Effector memory CD8-positive, alpha-beta T cell (primary cell): ENCODE results near the gene MAP7.
A peak's percentile ranks its signal among the peaks of the same experiment; 100 is the strongest.

Experiments used
- ATAC-seq: fragments of 150-1000 bp; cut with Tn5 transposase; replicated peaks from 2 replicates; pipeline ENCODE4 v1.10.0; 2021; ENCODE audit warnings: mild to moderate bottlenecking, moderate library complexity
- DNase-seq, 3 experiments: peaks; one replicate each; pipeline ENCODE4 v3.0.0; 2021
- H3K27ac Mint-ChIP-seq, 2 donors: one replicate each; pipeline ENCODE4 v1.8.0; 2022; ENCODE audit warnings: mild to moderate bottlenecking in 2 of 2, mixed read lengths in 2 of 2, moderate library complexity in 2 of 2
- H3K27me3 Mint-ChIP-seq, 2 donors: one replicate each; pipeline ENCODE4 v1.8.0; 2022; ENCODE audit warnings: mixed read lengths in 2 of 2
- H3K36me3 Mint-ChIP-seq: one replicate; pipeline ENCODE4 v1.8.0; 2022; ENCODE audit warnings: mild to moderate bottlenecking, moderate library complexity, mixed read lengths; ENCODE audit not compliant: insufficient read depth
- H3K4me1 Mint-ChIP-seq, 2 donors: one replicate each; pipeline ENCODE4 v1.8.0; 2022; ENCODE audit warnings: low read depth in 2 of 2, mixed read lengths in 2 of 2
- H3K4me3 Mint-ChIP-seq, 2 donors: one replicate each; pipeline ENCODE4 v1.8.0; 2022; ENCODE audit warnings: mild to moderate bottlenecking in 2 of 2, mixed read lengths in 2 of 2, moderate library complexity in 2 of 2
- H3K9me3 Mint-ChIP-seq, 2 donors: one replicate each; pipeline ENCODE4 v1.8.0; 2022; ENCODE audit warnings: mixed read lengths in 2 of 2

MAP7 gene

GRCh38 chr6:136371959-136372358 is 178.3 kb downstream of the MAP7 start:
- ATAC-seq: no peak
- H3K4me1 Mint-ChIP-seq: no peaks in the 10 kb centered on the region
- DNase-seq: no peak
- H3K9me3 Mint-ChIP-seq: no peaks in the 10 kb centered on the region
- no peak overlapping the region for H3K27ac Mint-ChIP-seq
- H3K27me3 Mint-ChIP-seq: peaks cover 26 to 43% of the 10 kb centered on the region in 2 donors
- H3K36me3 Mint-ChIP-seq: no peaks in the 10 kb centered on the region
- no peak overlapping the region for H3K4me3 Mint-ChIP-seq

DNA sequence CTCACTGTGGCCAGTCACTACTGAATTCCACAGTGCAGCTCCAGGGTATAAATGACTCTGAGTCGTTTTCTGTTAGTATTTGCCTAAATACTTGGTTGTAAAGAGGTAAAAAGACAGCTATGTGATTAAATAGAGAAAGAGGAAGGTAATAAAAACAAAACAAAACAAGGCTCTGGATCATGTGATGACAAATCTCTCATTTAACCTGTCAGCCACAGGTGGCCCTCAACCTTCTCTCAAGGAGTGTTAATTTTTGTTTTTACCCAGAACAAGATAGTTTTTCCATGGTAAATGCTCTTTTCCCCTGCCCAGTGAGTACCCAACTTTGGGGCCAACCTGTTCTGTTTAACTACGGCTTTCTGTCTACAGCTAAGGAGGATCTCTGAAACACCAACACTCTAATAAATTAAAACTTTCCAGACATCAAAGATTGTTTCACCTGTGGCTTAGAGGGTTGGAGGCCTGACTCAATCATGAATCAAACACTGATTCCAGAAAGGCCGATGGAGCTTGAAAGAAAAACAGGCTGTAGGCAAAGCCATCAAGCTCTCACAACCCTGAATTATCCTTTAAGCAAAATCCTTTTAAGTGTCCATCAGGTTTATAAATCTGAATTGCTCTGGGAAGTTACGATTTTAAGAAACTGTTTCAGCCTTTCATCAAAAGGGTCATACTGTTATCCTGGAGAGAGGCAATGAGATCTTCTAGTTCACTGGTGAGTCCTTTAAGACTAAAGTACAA is 179.1 kb downstream of the MAP7 start:
- H3K36me3 Mint-ChIP-seq: no peaks in the 10 kb centered on the region
- DNase-seq (no peak), ATAC-seq (no peak)
- H3K27ac Mint-ChIP-seq: no peak overlapping the region
- H3K27me3 Mint-ChIP-seq: peaks cover 24 to 43% of the 10 kb centered on the region in 2 donors
- no peak overlapping the region for H3K4me3 Mint-ChIP-seq
- H3K9me3 Mint-ChIP-seq: no peaks in the 10 kb centered on the region
- H3K4me1 Mint-ChIP-seq: no peaks in the 10 kb centered on the region

DNA sequence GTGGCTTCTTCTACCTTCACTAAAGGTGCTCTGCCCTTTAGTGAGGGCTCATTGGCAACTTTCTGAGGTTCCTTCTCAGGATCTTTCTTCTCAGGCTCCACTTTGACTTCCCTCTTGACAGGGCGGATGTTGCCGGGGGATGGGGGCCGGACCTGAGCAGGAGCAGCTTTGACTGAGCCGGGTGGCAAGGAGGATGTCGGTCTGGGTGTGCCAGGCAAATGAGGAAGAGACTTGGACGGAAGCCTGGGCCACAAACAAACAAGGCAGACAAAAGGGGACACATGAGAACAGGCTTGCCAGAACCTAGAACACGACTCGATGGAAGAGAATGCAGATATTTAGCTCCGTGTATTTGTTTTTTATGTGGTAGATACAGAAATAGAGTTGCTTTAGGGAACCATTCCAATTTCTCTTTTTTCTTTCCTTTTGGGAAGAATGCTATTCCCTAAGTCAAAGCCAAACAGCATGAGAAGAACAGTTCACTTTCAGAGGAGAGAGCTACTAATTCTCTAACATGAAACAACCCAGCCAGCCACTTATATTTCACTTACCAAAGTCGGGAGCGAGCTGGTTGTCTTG is 184.4 kb downstream of the MAP7 start:
- peak overlapping the region in 1 of 2 donors; percentile 2 for H3K4me3 Mint-ChIP-seq
- no peak overlapping the region for H3K27ac Mint-ChIP-seq
- DNase-seq (no peak), ATAC-seq (peak; percentile 16)
- peaks cover 0 to 4% of the 10 kb centered on the region in 2 donors for H3K4me1 Mint-ChIP-seq
- no peaks in the 10 kb centered on the region for H3K9me3 Mint-ChIP-seq
- H3K36me3 Mint-ChIP-seq: no peaks in the 10 kb centered on the region
- H3K27me3 Mint-ChIP-seq: peaks cover 24 to 31% of the 10 kb centered on the region in 2 donors

DNA sequence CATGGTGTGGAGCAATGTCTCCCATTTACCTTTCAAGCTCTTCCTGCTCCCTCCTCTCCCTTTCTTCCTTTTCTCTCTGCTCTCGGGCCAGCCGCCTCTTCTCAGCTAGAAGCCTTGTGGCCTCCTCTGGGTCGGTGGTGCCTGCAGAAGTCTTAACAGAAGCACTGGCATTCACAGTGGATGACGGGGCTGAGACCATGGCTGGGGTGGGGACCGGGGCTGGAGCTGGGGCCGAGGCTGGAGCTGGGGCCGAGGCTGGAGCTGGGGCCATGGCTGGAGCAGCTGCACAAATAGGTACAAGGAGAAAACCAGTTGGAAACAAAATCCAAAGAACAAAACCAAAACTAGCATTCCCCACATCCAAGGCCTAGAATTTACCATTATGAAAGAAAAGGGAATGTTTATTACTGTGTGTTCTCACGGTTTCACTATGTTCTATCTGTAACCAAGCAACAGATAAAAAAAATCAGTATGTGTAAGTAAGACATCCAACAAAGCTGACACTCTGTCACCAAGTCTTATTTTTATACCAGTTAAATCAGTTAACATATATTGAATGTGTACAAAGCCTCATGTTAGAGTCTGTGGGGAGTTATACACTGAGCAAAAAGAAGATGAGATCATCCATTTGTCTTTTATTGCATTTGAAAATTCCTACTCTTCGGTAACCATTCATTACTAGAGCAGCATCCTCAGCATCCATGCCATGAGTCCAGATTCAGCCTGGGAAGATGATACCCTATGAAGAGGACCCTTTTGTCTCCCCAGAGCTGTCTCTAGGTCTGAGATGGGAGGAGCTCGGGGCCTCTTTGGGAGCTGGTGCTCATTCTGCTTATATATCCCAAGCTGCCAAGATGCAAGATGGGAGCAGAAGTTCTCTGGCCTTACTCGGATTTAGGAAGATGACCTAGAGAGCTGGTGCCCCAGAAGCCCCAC is 187.5 kb downstream of the MAP7 start:
- Mint-ChIP-seq H3K27me3 (peaks cover 18 to 22% of the 10 kb centered on the region in 2 donors), H3K36me3 (no peaks in the 10 kb centered on the region), H3K27ac (no peak overlapping the region), H3K9me3 (no peaks in the 10 kb centered on the region), H3K4me3 (no peak overlapping the region), H3K4me1 (peaks cover 0 to 4% of the 10 kb centered on the region in 2 donors)
- DNase-seq (no peak), ATAC-seq (no peak)

- Mint-ChIP-seq H3K36me3 (no peaks in the 10 kb centered on the region), H3K9me3 (no peaks in the 10 kb centered on the region), H3K4me1 (peaks cover 0 to 4% of the 10 kb centered on the region in 2 donors), H3K27me3 (peaks cover 9 to 22% of the 10 kb centered on the region in 2 donors), H3K4me3 (no peak overlapping the region), H3K27ac (no peak overlapping the region)
- DNase-seq: no peak
- no peak for ATAC-seq
These were observed 188.4 kb downstream of the MAP7 start for GRCh38 chr6:136361787-136362186.

- peaks cover 3 to 13% of the 10 kb centered on the region in 2 donors for H3K27me3 Mint-ChIP-seq
- H3K27ac Mint-ChIP-seq: no peak overlapping the region
- ATAC-seq: no peak
These were observed 189.4 kb downstream of the MAP7 start for GRCh38 chr6:136360783-136361182.

DNA sequence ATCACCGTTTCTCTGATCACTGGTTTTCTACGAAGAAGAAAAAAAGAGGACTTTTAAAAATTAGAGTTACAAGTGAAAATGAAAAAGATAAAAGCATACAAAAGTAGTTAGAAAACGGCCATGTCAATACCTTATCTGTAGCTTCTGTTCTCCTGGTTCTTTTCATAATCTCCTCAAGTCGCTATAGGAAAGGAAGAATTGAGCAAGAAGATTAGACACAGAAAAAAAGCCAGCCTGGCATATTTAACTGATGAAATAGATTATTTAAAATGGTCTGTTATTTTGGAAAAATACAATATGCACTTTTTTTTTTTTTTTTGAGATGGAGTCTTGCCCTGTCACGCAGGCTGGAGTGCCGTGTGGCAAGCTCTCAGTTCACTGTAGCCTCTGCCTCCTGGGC is 190.4 kb downstream of the MAP7 start:
- Mint-ChIP-seq H3K27me3 (peaks cover 1 to 9% of the 10 kb centered on the region in 2 donors), H3K4me3 (no peak overlapping the region), H3K9me3 (no peaks in the 10 kb centered on the region), H3K36me3 (no peaks in the 10 kb centered on the region), H3K4me1 (no peaks in the 10 kb centered on the region), H3K27ac (no peak overlapping the region)
- DNase-seq (no peak), ATAC-seq (no peak)

More at GRCh38 chr6:136360783-136361182, 189.4 kb downstream of the MAP7 start:
- no peak for DNase-seq
- Mint-ChIP-seq H3K9me3 (no peaks in the 10 kb centered on the region), H3K4me1 (peaks cover 0 to 2% of the 10 kb centered on the region in 2 donors), H3K36me3 (no peaks in the 10 kb centered on the region), H3K4me3 (no peak overlapping the region)

DNA sequence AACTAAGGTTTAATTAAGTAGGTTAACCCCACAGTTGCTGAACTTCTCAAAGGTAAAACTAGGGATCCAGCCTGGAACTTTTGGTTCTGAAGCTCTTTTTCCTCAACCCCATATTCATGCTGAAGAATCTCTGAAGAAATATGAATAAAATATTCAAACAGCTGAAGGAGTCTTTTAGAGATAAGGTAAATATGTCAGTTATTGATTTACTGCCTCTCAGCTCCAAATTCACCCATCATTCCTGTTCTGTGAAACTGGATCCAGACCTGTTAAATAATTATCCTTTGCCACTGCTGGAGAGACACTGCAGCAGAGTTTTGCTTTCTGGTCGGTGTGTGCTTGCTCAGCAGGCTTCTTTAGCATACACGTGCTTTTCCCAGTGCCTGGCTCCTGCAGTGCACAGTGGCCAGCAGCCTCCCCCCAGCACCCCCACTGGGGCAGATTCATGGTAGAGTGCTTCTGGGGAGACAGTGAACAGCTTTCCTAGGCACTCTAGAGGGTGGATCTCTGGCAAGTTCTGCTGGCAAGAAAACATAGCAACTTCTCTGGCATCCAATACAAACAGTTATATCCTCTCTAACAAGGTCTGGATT is 198.6 kb downstream of the MAP7 start:
- Mint-ChIP-seq H3K36me3 (no peaks in the 10 kb centered on the region), H3K27me3 (peaks cover 37 to 43% of the 10 kb centered on the region in 2 donors), H3K9me3 (no peaks in the 10 kb centered on the region), H3K4me3 (no peak overlapping the region), H3K4me1 (peaks cover 0 to 3% of the 10 kb centered on the region in 2 donors), H3K27ac (no peak overlapping the region)
- no peak for ATAC-seq
- DNase-seq: no peak

DNA sequence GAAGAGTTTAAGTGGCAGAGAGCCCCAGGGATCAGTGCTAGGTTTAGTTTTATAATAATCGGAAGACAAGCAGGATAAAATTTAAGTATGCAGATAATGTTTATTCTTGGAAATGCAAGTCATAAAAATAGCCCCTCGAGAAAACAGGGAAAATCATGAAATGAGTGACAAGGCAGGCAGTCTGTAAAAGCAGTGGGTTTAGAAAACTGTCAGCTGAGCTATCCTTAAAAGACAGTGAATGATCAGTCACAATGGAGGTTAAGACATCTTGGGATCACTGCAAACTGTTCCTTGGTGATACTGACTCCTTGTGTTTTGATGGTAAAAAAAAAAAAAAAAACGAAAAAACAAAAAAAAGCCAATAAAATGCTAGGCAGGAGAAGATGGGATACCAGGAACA is 199.3 kb downstream of the MAP7 start:
- Mint-ChIP-seq H3K36me3 (no peaks in the 10 kb centered on the region), H3K27ac (no peak overlapping the region), H3K27me3 (peaks cover 37 to 43% of the 10 kb centered on the region in 2 donors), H3K4me3 (no peak overlapping the region), H3K4me1 (peaks cover 0 to 3% of the 10 kb centered on the region in 2 donors), H3K9me3 (no peaks in the 10 kb centered on the region)
- DNase-seq: no peak
- ATAC-seq: no peak

DNA sequence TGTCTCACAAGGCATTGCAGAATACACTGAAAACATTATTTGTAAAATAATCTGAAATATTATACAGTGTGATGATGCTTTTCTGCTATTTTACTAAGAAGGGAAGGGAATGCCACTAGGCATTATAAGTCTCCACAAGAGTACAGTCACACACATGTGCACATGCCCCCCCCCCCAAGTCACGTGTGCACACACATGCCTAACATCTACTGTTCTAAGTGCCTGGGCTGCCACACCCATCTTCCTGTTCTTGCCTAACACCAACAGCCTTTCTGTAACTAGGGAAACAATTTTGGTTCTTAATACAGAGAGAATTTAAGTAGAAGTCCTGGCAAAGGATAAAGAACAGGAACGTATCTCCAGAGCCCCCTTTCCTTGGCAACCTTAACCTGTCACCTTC is 202.4 kb downstream of the MAP7 start:
- Mint-ChIP-seq H3K27me3 (peaks cover 25 to 29% of the 10 kb centered on the region in 2 donors), H3K36me3 (no peaks in the 10 kb centered on the region), H3K9me3 (no peaks in the 10 kb centered on the region), H3K27ac (no peak overlapping the region), H3K4me1 (peaks cover 0 to 3% of the 10 kb centered on the region in 2 donors), H3K4me3 (no peak overlapping the region)
- DNase-seq: no peak
- no peak for ATAC-seq

DNA sequence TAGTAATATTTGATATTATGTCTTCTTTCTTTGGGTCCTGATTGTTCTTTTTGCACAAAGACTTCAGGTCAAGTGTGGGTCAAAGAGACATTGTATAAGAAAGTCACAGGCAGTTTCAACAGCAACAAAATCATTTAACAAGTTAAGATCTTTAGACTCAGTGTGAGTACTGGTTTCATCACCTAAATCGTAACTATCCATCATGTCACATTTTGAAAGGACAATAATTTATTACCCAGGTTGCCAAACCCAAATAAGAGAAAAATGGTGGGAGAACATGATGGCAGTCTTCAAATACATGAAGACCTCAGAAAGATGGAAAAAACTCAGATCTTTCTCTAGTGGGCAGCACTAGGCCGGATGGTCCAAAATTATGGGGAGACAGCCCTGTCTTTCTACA is 205.1 kb downstream of the MAP7 start:
- no peak for ATAC-seq
- no peaks in the 10 kb centered on the region for H3K9me3 Mint-ChIP-seq
- peaks cover 9 to 10% of the 10 kb centered on the region in 2 donors for H3K27me3 Mint-ChIP-seq
- peaks cover 0 to 3% of the 10 kb centered on the region in 2 donors for H3K4me1 Mint-ChIP-seq
- no peak overlapping the region for H3K4me3 Mint-ChIP-seq
- H3K27ac Mint-ChIP-seq: no peak overlapping the region
- DNase-seq: no peak
- no peaks in the 10 kb centered on the region for H3K36me3 Mint-ChIP-seq

GRCh38 chr6:136344420-136344819 is 205.8 kb downstream of the MAP7 start:
- DNase-seq (no peak), ATAC-seq (no peak)
- Mint-ChIP-seq H3K36me3 (no peaks in the 10 kb centered on the region), H3K27me3 (peaks cover 2 to 3% of the 10 kb centered on the region in 2 donors), H3K4me1 (peaks cover 0 to 3% of the 10 kb centered on the region in 2 donors), H3K4me3 (no peak overlapping the region), H3K27ac (no peak overlapping the region), H3K9me3 (no peaks in the 10 kb centered on the region)

DNA sequence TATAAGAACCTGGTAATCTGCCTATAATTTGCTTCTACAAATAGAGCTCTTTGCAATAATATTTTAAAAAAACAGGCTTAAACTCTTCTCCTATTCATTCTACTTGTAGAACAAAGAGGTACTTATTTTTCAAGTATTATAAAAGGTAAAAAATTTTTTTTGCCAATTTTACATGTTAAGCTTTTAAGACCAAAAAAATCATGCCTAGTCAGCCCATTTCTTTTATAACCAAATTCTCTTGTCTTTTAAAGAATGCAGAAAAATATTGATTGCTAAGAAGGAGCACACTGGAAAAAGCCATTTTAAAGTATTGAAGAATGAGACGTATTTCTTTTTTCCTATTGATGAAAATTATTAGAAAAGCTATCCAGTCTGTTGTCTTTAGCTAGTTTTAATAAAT is 206.5 kb downstream of the MAP7 start:
- no peak for DNase-seq
- H3K36me3 Mint-ChIP-seq: no peaks in the 10 kb centered on the region
- H3K9me3 Mint-ChIP-seq: no peaks in the 10 kb centered on the region
- ATAC-seq: no peak
- no peak overlapping the region for H3K4me3 Mint-ChIP-seq
- no peaks in the 10 kb centered on the region for H3K27me3 Mint-ChIP-seq
- no peak overlapping the region for H3K27ac Mint-ChIP-seq
- peaks cover 0 to 3% of the 10 kb centered on the region in 2 donors for H3K4me1 Mint-ChIP-seq
